ENCODE results near the gene UVSSA. TPM values are rescaled to one million over a fixed set of nuclear protein-coding genes. Genes with fewer than 3 reads are reported as not detected.

UVSSA gene
- total and polyA plus RNA-seq, 9 of the 15 experiments (the other 6 are each of a cell fraction or from before 2014, with no cell fraction given) = 0.21 to 14.6 (median 3.3) TPM

- Histone ChIP-seq H4K20me1 (replicated peaks; ENCODE audit: control insufficient read depth, insufficient read depth, low read length) (no peaks in the 10 kb centered on the region; the same call in 1 of the 2 replicates), H3K9me1 (ENCODE audit: control insufficient read depth, insufficient read depth, low read length) (no peaks in the 10 kb centered on the region), H3K27me3 (ENCODE audit: control insufficient read depth in 2 of 2, insufficient read depth in 2 of 2, low read length in 2 of 2) (no peaks in the 10 kb centered on the region), H3K9ac (ENCODE audit: insufficient read depth in 1 of 2, low read depth in 2 of 2, low read length in 2 of 2) (peak overlapping the region in 1 of 2 experiments; percentile 52; a peak in 1 of 4 replicates), H3K4me3 (no peak overlapping the region), H3K79me2 (ENCODE audit: control insufficient read depth, insufficient read depth, low read length) (peaks cover 4% of the 10 kb centered on the region; the same call in 1 of the 3 replicates), H3K9me3 (replicated peaks; ENCODE audit: control insufficient read depth, insufficient read depth, low read depth, low read length) (no peaks in the 10 kb centered on the region), H2AFZ (ENCODE audit: low read depth, low read length) (no peak overlapping the region), H3K4me1 (replicated peaks in 1 of 2; ENCODE audit: control insufficient read depth in 2 of 2, insufficient read depth in 2 of 2, low read length in 2 of 2) (peaks cover 0 to 16% of the 10 kb centered on the region in 2 experiments; a peak in 1 of 5 replicates), H3K27ac (ENCODE audit: extremely low read depth, low read depth, low read length) (no peak overlapping the region), H3K36me3 (ENCODE audit: control insufficient read depth, insufficient read depth, low read length) (peaks cover 79% of the 10 kb centered on the region; the same call in 2 of the 3 replicates), H3K4me2 (ENCODE audit: insufficient read depth, low read length) (no peak overlapping the region)
- in situ Hi-C loops (cut with MboI) (no loop called here), intact Hi-C loops (cut with micrococcal nuclease) (no loop called here)
- no peak for ATAC-seq
- ChIA-PET POLR2A (interaction anchor here (0.6 to 1.2 kb wide), 2 partner anchors 8 to 172 kb away, joined by 4 to 5 read pairs; no protein-coding TSS in a partner anchor), CTCF (ENCODE audit: low intra/inter-chr PET ratio) (no interaction called here)
- BruUV-seq (replicated peaks) = no TSS peak
- no peak for DNase-seq (ENCODE audit: extremely low read depth in 1 of 4, low spot score in 3 of 4)
- TF ChIP-seq MCM3 (IDR thresholded peaks at IDR 0.05) = no peak
- TF ChIP-seq, protein P1, sequence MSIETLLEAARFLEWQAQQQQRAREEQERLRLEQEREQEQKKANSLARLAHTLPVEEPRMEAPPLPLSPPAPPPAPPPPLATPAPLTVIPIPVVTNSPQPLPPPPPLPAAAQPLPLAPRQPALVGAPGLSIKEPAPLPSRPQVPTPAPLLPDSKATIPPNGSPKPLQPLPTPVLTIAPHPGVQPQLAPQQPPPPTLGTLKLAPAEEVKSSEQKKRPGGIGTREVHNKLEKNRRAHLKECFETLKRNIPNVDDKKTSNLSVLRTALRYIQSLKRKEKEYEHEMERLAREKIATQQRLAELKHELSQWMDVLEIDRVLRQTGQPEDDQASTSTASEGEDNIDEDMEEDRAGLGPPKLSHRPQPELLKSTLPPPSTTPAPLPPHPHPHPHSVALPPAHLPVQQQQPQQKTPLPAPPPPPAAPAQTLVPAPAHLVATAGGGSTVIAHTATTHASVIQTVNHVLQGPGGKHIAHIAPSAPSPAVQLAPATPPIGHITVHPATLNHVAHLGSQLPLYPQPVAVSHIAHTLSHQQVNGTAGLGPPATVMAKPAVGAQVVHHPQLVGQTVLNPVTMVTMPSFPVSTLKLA (conservative IDR thresholded peaks at IDR 0.05) = no peak
- TF ChIP-seq, protein P2, sequence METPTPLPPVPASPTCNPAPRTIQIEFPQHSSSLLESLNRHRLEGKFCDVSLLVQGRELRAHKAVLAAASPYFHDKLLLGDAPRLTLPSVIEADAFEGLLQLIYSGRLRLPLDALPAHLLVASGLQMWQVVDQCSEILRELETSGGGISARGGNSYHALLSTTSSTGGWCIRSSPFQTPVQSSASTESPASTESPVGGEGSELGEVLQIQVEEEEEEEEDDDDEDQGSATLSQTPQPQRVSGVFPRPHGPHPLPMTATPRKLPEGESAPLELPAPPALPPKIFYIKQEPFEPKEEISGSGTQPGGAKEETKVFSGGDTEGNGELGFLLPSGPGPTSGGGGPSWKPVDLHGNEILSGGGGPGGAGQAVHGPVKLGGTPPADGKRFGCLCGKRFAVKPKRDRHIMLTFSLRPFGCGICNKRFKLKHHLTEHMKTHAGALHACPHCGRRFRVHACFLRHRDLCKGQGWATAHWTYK (CRISPR knock-in tag; IDR thresholded peaks at IDR 0.05) = no peak
- TF ChIP-seq ZNF696 (CRISPR knock-in tag; conservative IDR thresholded peaks at IDR 0.05) = no peak
- FAIRE-seq = no peak
- 98% methylated on average over 8 of the region's 13 CpGs for WGBS (ENCODE audit: insufficient coverage, low coverage, missing lambda C conversion rate)
Measured at GRCh38 chr4:1318046-1318375, 29.0 kb upstream of the UVSSA start.

Measured in K562 (cell line).